ENCODE data around the gene MYBPHL. TPM values are rescaled to one million over a fixed set of nuclear protein-coding genes. Genes with fewer than 3 reads are reported as not detected.
A peak's percentile ranks its signal among the peaks of the same experiment; 100 is the strongest.

MYBPHL gene
- total and polyA plus RNA-seq, 2 of the 13 experiments (the other 11 are each of a cell fraction or from before 2014, with no cell fraction given), result 3.7 to 3.8 TPM

DNA sequence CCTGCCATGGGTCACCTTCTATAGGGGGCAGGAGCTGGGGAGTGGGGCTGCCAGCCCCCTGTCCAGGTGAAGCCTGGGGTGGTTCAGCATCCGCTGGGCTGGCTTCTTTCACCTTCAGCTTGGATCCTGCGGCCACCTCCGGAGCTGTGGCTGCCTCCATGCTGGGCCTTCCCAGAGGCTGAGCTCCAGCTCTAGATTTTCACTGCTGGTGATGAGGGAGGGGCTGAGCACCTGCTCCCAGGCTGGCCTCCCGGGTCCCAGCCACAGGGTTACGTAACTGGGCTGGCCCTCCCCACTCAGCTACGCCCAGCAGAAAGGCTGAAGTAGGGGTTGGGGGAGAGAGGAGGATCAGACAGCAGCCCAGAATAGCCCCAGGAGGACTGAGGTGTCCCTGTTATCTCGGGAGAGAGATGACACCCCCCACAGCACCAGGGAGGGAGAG is at the start of gene MYBPHL (continued):
- TF ChIP-seq ZNF317 (CRISPR knock-in tag; IDR thresholded peaks at IDR 0.05), result no peak
- TF ChIP-seq ATAD3A (CRISPR knock-in tag; IDR thresholded peaks at IDR 0.05), result no peak
- TF ChIP-seq, protein P1, sequence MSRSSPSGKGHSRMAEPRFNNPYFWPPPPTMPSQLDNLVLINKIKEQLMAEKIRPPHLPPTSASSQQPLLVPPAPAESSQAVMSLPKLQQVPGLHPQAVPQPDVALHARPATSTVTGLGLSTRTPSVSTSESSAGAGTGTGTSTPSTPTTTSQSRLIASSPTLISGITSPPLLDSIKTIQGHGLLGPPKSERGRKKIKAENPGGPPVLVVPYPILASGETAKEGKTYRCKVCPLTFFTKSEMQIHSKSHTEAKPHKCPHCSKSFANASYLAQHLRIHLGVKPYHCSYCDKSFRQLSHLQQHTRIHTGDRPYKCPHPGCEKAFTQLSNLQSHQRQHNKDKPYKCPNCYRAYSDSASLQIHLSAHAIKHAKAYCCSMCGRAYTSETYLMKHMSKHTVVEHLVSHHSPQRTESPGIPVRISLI (CRISPR knock-in tag; IDR thresholded peaks at IDR 0.05; ENCODE audit: borderline replicate concordance), result no peak
- TF ChIP-seq ZBTB3 (CRISPR knock-in tag; IDR thresholded peaks at IDR 0.05; ENCODE audit: borderline replicate concordance, low read depth), result no peak
- peak; percentile 22; the same call in 1 of the 2 replicates for TF ChIP-seq ZNF350 (CRISPR knock-in tag; IDR thresholded peaks at IDR 0.05; ENCODE audit: borderline replicate concordance, low read depth)
- TF ChIP-seq ESRRA (CRISPR knock-in tag; IDR thresholded peaks at IDR 0.05; ENCODE audit: low read depth), result no peak
- no peak for TF ChIP-seq ZNF431 (CRISPR knock-in tag; IDR thresholded peaks at IDR 0.05; ENCODE audit: borderline replicate concordance, low read depth)
- TF ChIP-seq ZFY (CRISPR knock-in tag; IDR thresholded peaks at IDR 0.05), result peak; percentile 47; the same call in 1 of the 2 replicates
- no peak for TF ChIP-seq RBM39 (IDR thresholded peaks at IDR 0.05; ENCODE audit: low read depth, low read length, poor library complexity, severe bottlenecking)
- TF ChIP-seq, protein P2, sequence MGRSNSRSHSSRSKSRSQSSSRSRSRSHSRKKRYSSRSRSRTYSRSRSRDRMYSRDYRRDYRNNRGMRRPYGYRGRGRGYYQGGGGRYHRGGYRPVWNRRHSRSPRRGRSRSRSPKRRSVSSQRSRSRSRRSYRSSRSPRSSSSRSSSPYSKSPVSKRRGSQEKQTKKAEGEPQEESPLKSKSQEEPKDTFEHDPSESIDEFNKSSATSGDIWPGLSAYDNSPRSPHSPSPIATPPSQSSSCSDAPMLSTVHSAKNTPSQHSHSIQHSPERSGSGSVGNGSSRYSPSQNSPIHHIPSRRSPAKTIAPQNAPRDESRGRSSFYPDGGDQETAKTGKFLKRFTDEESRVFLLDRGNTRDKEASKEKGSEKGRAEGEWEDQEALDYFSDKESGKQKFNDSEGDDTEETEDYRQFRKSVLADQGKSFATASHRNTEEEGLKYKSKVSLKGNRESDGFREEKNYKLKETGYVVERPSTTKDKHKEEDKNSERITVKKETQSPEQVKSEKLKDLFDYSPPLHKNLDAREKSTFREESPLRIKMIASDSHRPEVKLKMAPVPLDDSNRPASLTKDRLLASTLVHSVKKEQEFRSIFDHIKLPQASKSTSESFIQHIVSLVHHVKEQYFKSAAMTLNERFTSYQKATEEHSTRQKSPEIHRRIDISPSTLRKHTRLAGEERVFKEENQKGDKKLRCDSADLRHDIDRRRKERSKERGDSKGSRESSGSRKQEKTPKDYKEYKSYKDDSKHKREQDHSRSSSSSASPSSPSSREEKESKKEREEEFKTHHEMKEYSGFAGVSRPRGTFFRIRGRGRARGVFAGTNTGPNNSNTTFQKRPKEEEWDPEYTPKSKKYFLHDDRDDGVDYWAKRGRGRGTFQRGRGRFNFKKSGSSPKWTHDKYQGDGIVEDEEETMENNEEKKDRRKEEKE (IDR thresholded peaks at IDR 0.05), result no peak
- TF ChIP-seq JUN (CRISPR knock-in tag; IDR thresholded peaks at IDR 0.05), result no peak
- TF ChIP-seq ETV6 (CRISPR knock-in tag; conservative IDR thresholded peaks at IDR 0.05), result no peak
- TF ChIP-seq ARNT2 (CRISPR knock-in tag; IDR thresholded peaks at IDR 0.05; ENCODE audit: low read depth), result peak; percentile 53; the same call in 1 of the 2 replicates
- 0 out of 2 replicates have a peak, but pooled peaks have one; percentile 13 for TF ChIP-seq RARA (CRISPR knock-in tag; IDR thresholded peaks at IDR 0.05)
- TF ChIP-seq ZNF30 (CRISPR knock-in tag; IDR thresholded peaks at IDR 0.05), result no peak
- TF ChIP-seq HOXA3 (CRISPR knock-in tag; IDR thresholded peaks at IDR 0.05), result 0 out of 2 replicates have a peak, but pooled peaks have one; percentile 24
- no peak for TF ChIP-seq REXO4 (CRISPR knock-in tag; IDR thresholded peaks at IDR 0.05; ENCODE audit: borderline replicate concordance)
- no peak for TF ChIP-seq RFXAP (CRISPR knock-in tag; IDR thresholded peaks at IDR 0.05; ENCODE audit: borderline replicate concordance)
- TF ChIP-seq, protein P3, sequence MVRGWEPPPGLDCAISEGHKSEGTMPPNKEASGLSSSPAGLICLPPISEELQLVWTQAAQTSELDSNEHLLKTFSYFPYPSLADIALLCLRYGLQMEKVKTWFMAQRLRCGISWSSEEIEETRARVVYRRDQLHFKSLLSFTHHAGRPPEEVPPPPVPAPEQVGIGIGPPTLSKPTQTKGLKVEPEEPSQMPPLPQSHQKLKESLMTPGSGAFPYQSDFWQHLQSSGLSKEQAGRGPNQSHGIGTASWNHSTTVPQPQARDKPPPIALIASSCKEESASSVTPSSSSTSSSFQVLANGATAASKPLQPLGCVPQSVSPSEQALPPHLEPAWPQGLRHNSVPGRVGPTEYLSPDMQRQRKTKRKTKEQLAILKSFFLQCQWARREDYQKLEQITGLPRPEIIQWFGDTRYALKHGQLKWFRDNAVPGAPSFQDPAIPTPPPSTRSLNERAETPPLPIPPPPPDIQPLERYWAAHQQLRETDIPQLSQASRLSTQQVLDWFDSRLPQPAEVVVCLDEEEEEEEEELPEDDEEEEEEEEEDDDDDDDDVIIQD (CRISPR knock-in tag; IDR thresholded peaks at IDR 0.05; ENCODE audit: low read depth), result no peak
- TF ChIP-seq SMC3 (IDR thresholded peaks at IDR 0.05; ENCODE audit: low read length), result no peak
- TF ChIP-seq ZSCAN9 (CRISPR knock-in tag; IDR thresholded peaks at IDR 0.05; ENCODE audit: borderline replicate concordance), result 0 out of 2 replicates have a peak, but pooled peaks have one; percentile 39
- TF ChIP-seq KAT2B (IDR thresholded peaks at IDR 0.05; ENCODE audit: borderline replicate concordance, low read depth, low read length), result no peak
- TF ChIP-seq ZNF674 (CRISPR knock-in tag; IDR thresholded peaks at IDR 0.05; ENCODE audit: low read depth), result no peak
- peak; percentile 79 for TF ChIP-seq CEBPG (CRISPR knock-in tag; IDR thresholded peaks at IDR 0.05)
- TF ChIP-seq ZNF572 (CRISPR knock-in tag; IDR thresholded peaks at IDR 0.05), result no peak
- no peak for TF ChIP-seq FOXK1 (CRISPR knock-in tag; IDR thresholded peaks at IDR 0.05; ENCODE audit: borderline replicate concordance, low read depth)
